ENCODE measurements around the gene HARBI1.

HARBI1 gene

DNA sequence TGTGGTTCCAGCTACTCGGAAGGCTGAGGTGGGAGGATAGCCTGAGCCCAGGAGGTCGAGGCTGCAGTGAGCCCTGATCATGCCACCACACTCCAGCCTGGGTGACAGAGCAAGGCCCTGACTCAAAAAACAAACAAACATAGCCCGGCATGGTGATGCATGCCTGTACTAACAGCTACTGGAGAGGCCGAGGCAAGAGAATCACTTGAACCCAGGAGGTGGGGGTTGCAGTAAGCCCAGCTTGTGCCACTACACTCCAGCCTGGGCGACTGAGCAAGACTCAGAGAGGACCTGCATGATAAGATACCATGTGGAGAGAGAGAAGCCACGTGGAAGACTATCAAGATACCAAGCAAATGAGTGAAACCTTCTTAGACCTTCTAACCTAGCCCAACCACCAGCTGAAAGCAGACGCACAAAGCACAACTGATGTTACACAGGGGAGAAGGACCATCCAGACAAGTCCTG, 59.3 kb downstream of the HARBI1 start:
- in situ Hi-C loops (cut with HindIII; ENCODE audit: low sequenced_read_pairs) = no loop called here

DNA sequence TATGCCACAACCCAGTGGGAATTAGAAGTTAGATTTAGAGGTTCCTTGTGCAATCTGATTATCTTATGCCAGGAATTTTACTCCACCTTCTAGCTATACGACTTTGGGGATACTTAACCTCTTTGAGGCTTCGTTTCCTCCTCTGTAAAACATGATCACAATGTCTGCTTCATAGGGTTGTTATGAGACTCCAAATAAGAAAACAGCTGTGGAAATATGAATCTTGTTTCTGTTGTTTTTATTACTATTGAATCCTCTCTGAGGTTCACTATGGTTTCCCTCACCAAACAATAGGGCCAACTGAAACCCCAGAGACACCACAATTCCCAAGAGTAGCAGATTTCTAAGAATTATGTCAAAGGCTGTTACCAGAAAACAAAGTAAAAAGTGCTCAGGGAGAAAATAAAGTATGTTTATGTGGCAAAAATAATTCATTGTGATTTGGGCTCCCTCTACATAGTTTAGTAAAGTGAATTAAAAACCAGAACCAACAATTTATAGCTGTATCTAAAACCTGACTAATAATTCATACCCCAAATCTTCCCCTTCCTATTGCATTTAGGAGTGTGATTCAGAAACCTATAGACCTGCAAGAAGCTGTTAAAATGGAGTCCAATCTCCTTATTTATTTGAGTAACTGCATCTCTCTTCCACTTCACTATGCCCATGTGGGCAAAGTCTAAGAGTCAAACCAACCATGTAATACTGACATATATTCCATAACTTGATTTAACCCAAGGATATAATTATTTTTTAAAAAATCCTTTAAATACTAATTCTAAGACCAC, 61.6 kb downstream of the HARBI1 start:
- in situ Hi-C loops (cut with HindIII; ENCODE audit: low sequenced_read_pairs) = no loop called here

DNA sequence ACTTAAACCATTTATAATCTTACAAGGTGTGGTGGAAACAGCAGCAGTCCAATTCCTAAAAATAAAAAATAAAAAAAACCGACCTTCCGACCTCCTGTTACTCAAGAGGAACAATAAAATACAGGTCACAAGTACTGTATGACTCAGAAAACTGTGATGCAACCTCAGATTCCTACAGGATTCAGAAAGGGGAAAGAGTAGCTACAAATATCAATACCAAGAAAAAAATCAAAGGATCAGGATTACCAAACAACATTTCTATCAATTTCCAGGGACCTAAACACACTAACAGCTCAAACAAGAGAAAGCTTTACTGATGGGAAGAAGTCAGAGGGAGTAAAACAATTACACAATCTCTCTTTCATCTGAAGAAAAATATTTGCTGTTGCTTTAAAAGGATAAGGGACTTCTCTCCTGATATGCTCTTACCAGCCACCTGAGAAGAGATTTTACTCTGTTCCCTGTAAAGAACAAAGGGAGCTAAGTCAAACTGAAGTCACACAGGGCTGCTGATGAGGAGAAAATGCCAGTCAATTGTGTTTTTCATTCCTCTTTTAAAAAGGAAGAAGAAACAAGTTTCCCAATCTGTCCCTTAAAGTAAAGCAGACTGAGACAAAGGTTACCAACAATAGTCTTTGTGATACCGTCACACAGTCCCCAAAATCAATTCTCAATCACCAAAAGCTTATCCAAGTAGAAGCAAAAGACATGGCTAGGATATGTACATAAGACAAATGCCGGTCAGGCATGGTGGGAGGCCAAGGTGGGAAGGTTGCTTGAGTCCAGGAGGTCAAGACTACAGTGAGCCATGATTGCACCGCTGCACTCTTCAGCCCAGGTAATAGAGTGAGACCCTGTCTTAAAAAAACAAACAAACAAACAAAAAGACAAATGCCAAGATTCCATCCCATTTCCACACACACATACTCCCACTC, 62.5 kb downstream of the HARBI1 start:
- in situ Hi-C loops (cut with HindIII; ENCODE audit: low sequenced_read_pairs) = no loop called here

DNA sequence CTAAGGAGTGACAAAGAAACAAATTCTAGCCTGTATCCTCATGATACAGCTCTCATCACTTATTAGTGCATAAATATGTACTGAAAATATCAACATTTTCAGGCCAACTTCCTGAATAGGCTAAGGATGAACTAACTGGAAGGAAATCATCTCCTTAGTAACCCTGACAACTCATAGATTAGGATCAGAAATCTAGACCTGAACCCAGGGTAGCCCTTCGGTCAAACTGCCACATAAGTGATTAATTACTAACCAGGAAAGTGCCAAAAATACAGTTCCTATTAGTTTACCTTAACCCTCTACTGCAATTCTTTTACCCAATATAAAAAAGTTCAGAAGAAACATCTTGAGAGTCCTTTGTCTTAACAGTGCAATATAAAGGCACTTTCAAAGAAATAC, 63.2 kb downstream of the HARBI1 start:
- in situ Hi-C loops (cut with HindIII; ENCODE audit: low sequenced_read_pairs) = no loop called here

Measured in endothelial cell of hepatic sinusoid (primary cell).